Astrocyte (in vitro differentiated cells and primary cell): ENCODE results near the gene ADRA2C. TPM values are rescaled to one million over a fixed set of nuclear protein-coding genes. Genes with fewer than 3 reads are reported as not detected.

ENCODE experiments used
- DNase-seq: peaks from one replicate; pipeline ENCODE4 v3.0.0-alpha.2; 2010; ENCODE audit warnings: low read depth
- FAIRE-seq: peaks from 2 replicates; lab custom pipeline; 2011; peaks lifted over from hg19 to GRCh38; lab: Jason Lieb, UNC
- H2AFZ ChIP-seq: 2 replicates; pipeline ENCODE4 v1.6.0; 2012; ENCODE audit warnings: low read depth, low read length, inconsistent platforms
- H3K27ac ChIP-seq: 2 replicates; pipeline ENCODE4 v1.5.1; 2011; ENCODE audit warnings: low read depth, low read length, inconsistent platforms
- H3K27me3 ChIP-seq: 2 replicates; pipeline ENCODE4 v1.6.0; 2011; ENCODE audit warnings: low read length, inconsistent platforms; ENCODE audit not compliant: insufficient read depth
- H3K36me3 ChIP-seq: 2 replicates; pipeline ENCODE4 v1.5.1; 2011; ENCODE audit warnings: low read length, inconsistent platforms; ENCODE audit not compliant: insufficient read depth
- H3K4me1 ChIP-seq: 2 replicates; pipeline ENCODE4 v1.5.1; 2011; ENCODE audit warnings: low read length, inconsistent platforms; ENCODE audit not compliant: insufficient read depth
- H3K4me2 ChIP-seq: 2 replicates; pipeline ENCODE4 v1.6.0; 2012; ENCODE audit warnings: low read length, inconsistent platforms
- H3K4me3 ChIP-seq: 2 replicates; pipeline ENCODE4 v1.5.1; 2011; ENCODE audit warnings: low read depth, mild to moderate bottlenecking, low read length, inconsistent platforms; ENCODE audit not compliant: insufficient read depth
- H3K79me2 ChIP-seq: 2 replicates; pipeline ENCODE4 v1.6.0; 2012; ENCODE audit warnings: mild to moderate bottlenecking, low read length, inconsistent platforms; ENCODE audit not compliant: insufficient read depth
- H3K9ac ChIP-seq: 2 replicates; pipeline ENCODE4 v1.6.0; 2012; ENCODE audit warnings: mild to moderate bottlenecking, low read length, inconsistent platforms
- H3K9me3 ChIP-seq: 2 replicates; pipeline ENCODE4 v1.5.1; 2012; ENCODE audit warnings: low read depth, mild to moderate bottlenecking, low read length, inconsistent platforms; ENCODE audit not compliant: insufficient read depth
- H4K20me1 ChIP-seq: 2 replicates; pipeline ENCODE4 v1.6.0; 2012; ENCODE audit warnings: low read length, inconsistent platforms; ENCODE audit not compliant: insufficient read depth
- H3K27ac Mint-ChIP-seq: one replicate; pipeline ENCODE4 v1.8.0; 2021; ENCODE audit warnings: mild to moderate bottlenecking, mixed read lengths; ENCODE audit not compliant: unreplicated experiment
- H3K27me3 Mint-ChIP-seq: one replicate; pipeline ENCODE4 v1.8.0; 2021; ENCODE audit warnings: low read depth, mixed read lengths; ENCODE audit not compliant: unreplicated experiment
- H3K36me3 Mint-ChIP-seq: one replicate; pipeline ENCODE4 v1.8.0; 2021; ENCODE audit warnings: low read depth, mixed read lengths; ENCODE audit not compliant: unreplicated experiment
- H3K4me1 Mint-ChIP-seq: one replicate; pipeline ENCODE4 v1.8.0; 2021; ENCODE audit warnings: low read depth, mixed read lengths; ENCODE audit not compliant: unreplicated experiment
- H3K4me3 Mint-ChIP-seq: one replicate; pipeline ENCODE4 v1.8.0; 2021; ENCODE audit warnings: mild to moderate bottlenecking, moderate library complexity, mixed read lengths; ENCODE audit not compliant: unreplicated experiment
- H3K9me3 Mint-ChIP-seq: one replicate; pipeline ENCODE4 v1.8.0; 2021; ENCODE audit warnings: mild to moderate bottlenecking, mixed read lengths; ENCODE audit not compliant: unreplicated experiment
- CTCF ChIP-seq: IDR thresholded peaks from 2 replicates; pipeline ENCODE4 v1.5.1; 2011; ENCODE audit warnings: low read depth, mild to moderate bottlenecking, inconsistent platforms, low read length, moderate library complexity; ENCODE audit not compliant: insufficient read depth
- EZH2 ChIP-seq: IDR thresholded peaks from 2 replicates; pipeline ENCODE4 v1.6.1; 2012; ENCODE audit warnings: mild to moderate bottlenecking, low read length, inconsistent platforms; ENCODE audit not compliant: insufficient read depth
- total RNA-seq: library from RNA; stranded (reverse); gene quantifications from 2 replicates; pipeline ENCODE4 v1.2.1, GENCODE V29; 2021

Gene ADRA2C
- total RNA-seq, 1 donor from 2014 or later, result 4.2 TPM

DNA sequence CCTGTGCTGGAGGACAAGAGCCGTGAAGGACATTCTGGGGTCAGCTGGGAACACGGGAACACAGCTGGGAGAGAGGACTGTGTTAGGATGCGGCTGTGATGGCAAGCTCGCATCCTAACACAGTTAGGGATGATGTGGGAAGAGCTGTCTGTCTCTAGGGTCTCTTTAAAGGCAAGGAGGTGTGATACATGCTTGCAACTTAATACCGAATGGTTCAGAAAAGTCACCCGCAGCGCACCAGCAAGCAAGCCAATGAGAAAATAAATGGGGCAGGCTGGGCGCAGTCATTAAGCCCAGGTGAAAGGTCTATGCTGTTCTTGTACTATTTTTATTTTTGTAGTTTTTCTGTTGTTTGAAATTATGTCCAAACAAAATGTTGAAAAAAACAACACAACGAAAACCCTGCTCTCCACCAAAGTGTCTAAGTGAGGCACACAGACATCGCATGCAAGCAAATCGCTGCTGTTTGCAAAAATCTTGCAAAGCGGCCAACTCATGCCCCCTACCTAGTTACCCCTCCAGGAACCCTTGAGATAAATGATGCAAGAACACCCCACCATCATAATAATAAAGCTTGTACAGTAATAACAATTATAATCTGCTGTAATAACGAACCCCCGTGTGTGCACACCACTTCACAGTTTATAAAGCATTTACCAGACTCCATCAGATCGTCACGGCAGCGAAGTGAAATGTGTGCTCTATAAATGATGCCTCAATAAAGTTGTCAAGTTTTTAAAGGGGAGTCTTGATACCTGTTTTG, 17.9 kb upstream of the ADRA2C start:
- Histone ChIP-seq H2AFZ (no peak overlapping the region), H4K20me1 (no peaks in the 10 kb centered on the region), H3K4me3 (no peak overlapping the region), H3K79me2 (no peaks in the 10 kb centered on the region), H3K4me1 (no peaks in the 10 kb centered on the region), H3K36me3 (no peaks in the 10 kb centered on the region), H3K4me2 (no peak overlapping the region), H3K27ac (no peak overlapping the region), H3K9ac (no peak overlapping the region), H3K9me3 (no peaks in the 10 kb centered on the region), H3K27me3 (peaks cover 22% of the 10 kb centered on the region)
- FAIRE-seq, result no peak
- Mint-ChIP-seq H3K4me3 (no peak overlapping the region), H3K27ac (no peak overlapping the region), H3K36me3 (no peaks in the 10 kb centered on the region), H3K4me1 (no peaks in the 10 kb centered on the region), H3K27me3 (peaks cover 63% of the 10 kb centered on the region), H3K9me3 (peaks cover 6% of the 10 kb centered on the region)
- DNase-seq, result no peak
- TF ChIP-seq CTCF, result no peak
- no peak for TF ChIP-seq EZH2

DNA sequence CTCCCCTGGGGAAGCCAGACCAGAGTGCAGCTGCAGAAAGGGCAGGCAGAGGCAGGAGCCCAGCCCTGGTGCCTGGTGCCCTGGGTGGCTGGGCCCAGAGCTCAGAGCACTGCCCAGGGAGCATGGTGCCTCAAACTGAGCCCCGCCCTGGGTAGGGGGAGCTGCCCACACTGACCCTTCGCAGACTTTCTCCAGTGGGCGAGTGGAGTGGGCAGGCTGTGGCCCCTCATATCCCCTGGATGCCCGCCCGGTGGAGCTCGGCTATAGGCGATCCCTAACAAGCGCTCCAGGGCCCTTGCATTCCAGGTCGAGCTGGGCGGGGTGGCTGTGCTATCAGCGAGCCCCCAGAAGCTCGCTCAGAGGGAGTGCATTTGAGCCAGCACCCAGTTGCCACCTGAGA, 17.1 kb upstream of the ADRA2C start:
- Mint-ChIP-seq H3K36me3 (no peaks in the 10 kb centered on the region), H3K4me1 (no peaks in the 10 kb centered on the region), H3K9me3 (peaks cover 6% of the 10 kb centered on the region), H3K27ac (no peak overlapping the region), H3K27me3 (peaks cover 65% of the 10 kb centered on the region), H3K4me3 (no peak overlapping the region)
- DNase-seq (no peak), FAIRE-seq (no peak)
- Histone ChIP-seq H4K20me1 (no peaks in the 10 kb centered on the region), H3K27me3 (peaks cover 22% of the 10 kb centered on the region), H3K9ac (no peak overlapping the region), H3K4me2 (no peak overlapping the region), H3K36me3 (no peaks in the 10 kb centered on the region), H3K4me1 (no peaks in the 10 kb centered on the region), H3K79me2 (no peaks in the 10 kb centered on the region), H2AFZ (no peak overlapping the region), H3K9me3 (no peaks in the 10 kb centered on the region), H3K4me3 (no peak overlapping the region), H3K27ac (no peak overlapping the region)
- TF ChIP-seq CTCF (no peak), EZH2 (no peak)

DNA sequence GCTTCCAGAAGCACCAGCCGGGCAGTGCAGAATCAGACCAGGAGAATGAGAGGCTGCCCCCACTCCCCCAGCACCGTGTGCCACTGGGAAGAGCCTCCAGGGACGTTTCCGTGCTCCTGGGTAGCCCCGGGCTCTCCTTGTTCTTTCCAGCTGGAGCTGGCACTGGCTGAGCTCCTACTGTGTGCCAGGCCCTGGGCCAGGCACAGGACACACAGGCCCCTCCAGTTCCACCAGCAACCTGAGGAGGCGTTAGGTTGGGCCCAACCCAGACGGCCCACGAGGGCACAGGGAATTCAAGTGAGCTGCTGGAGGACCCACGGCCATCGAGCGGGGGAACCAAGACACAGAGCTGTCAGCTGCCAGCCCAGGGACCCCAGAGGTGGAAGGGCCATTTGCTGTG, 15.9 kb upstream of the ADRA2C start:
- Mint-ChIP-seq H3K27me3 (peaks cover 68% of the 10 kb centered on the region), H3K9me3 (peaks cover 9% of the 10 kb centered on the region), H3K4me1 (no peaks in the 10 kb centered on the region), H3K4me3 (no peak overlapping the region), H3K36me3 (peaks cover 2% of the 10 kb centered on the region), H3K27ac (no peak overlapping the region)
- TF ChIP-seq EZH2, result no peak
- TF ChIP-seq CTCF, result no peak
- no peaks in the 10 kb centered on the region for H4K20me1 ChIP-seq
- peaks cover 14% of the 10 kb centered on the region for H3K27me3 ChIP-seq
- no peak for FAIRE-seq
- H3K36me3 ChIP-seq, result no peaks in the 10 kb centered on the region
- no peak overlapping the region for H3K4me2 ChIP-seq
- DNase-seq, result no peak
- H3K4me1 ChIP-seq, result no peaks in the 10 kb centered on the region
- no peak overlapping the region for H3K9ac ChIP-seq
- H3K27ac ChIP-seq, result no peak overlapping the region
- H3K4me3 ChIP-seq, result no peak overlapping the region
- no peak overlapping the region for H2AFZ ChIP-seq
- no peaks in the 10 kb centered on the region for H3K79me2 ChIP-seq
- H3K9me3 ChIP-seq, result no peaks in the 10 kb centered on the region
